HepG2 (cell line): ENCODE results near the gene MACROD2. TPM values are rescaled to one million over a fixed set of nuclear protein-coding genes. Genes with fewer than 3 reads are reported as not detected.

Experiments used
- AGO2 ChIP-seq: fragments of 200-400 bp; formaldehyde crosslinking; optimal IDR thresholded peaks from 2 replicates; pipeline ENCODE3; 2017; ENCODE audit warnings: mild to moderate bottlenecking, low read depth, low read length, moderate library complexity
- ASH2L ChIP-seq: fragments of 300-600, 200-600 bp; sonication (generic); IDR thresholded peaks from 2 replicates; pipeline ENCODE4 v1.7.0; 2017; ENCODE audit warnings: low read depth, mild to moderate bottlenecking, moderate library complexity, mixed read lengths, low read length; ENCODE audit not compliant: insufficient read length
- FOXA3 ChIP-seq: IDR thresholded peaks from 2 replicates; pipeline ENCODE4 v1.6.1; 2016; ENCODE audit warnings: missing genetic modification reagents, missing compliant biosample characterization
- HNRNPK ChIP-seq: fragments of 200-400 bp; formaldehyde crosslinking; IDR thresholded peaks from 2 replicates; pipeline ENCODE4 v1.6.1; 2018; ENCODE audit warnings: low read length, low read depth, moderate library complexity, mild to moderate bottlenecking; ENCODE audit not compliant: poor library complexity, severe bottlenecking
- KLF11 ChIP-seq: IDR thresholded peaks from 2 replicates; pipeline ENCODE4 v1.6.1; 2016; ENCODE audit warnings: missing compliant biosample characterization
- NFYB ChIP-seq: sonication (generic); formaldehyde crosslinking; IDR thresholded peaks from 2 replicates; pipeline ENCODE4 v1.4.0; 2020; ENCODE audit warnings: missing genetic modification reagents
- NRL ChIP-seq: sonication (generic); formaldehyde crosslinking; IDR thresholded peaks from 2 replicates; pipeline ENCODE4 v1.5.0; 2020; ENCODE audit warnings: missing genetic modification reagents, mild to moderate bottlenecking, moderate library complexity, borderline replicate concordance
- PCBP1 ChIP-seq: fragments of 200-400 bp; formaldehyde crosslinking; IDR thresholded peaks from 2 replicates; pipeline ENCODE4 v1.6.1; 2017; ENCODE audit warnings: mild to moderate bottlenecking, low read depth, low read length, borderline replicate concordance
- POLR2AphosphoS2 ChIP-seq: IDR thresholded peaks from 2 replicates; pipeline ENCODE4 v1.6.1; 2011; ENCODE audit warnings: low read depth, low read length, improper control_type of control experiment
- RFXANK ChIP-seq: IDR thresholded peaks from 2 replicates; pipeline ENCODE4 v1.6.1; 2016
- SIN3A ChIP-seq: IDR thresholded peaks from 2 replicates; pipeline ENCODE4 v1.6.1; 2011; ENCODE audit warnings: low read depth, mild to moderate bottlenecking, control low read depth, low read length, borderline replicate concordance
- ZMAT5 ChIP-seq: sonication (generic); formaldehyde crosslinking; IDR thresholded peaks from 2 replicates; pipeline ENCODE4 v1.5.0; 2020; ENCODE audit warnings: mild to moderate bottlenecking, low read depth, missing genetic modification reagents, borderline replicate concordance
- ZNF17 ChIP-seq: sonication (generic); formaldehyde crosslinking; IDR thresholded peaks from 2 replicates; pipeline ENCODE4 v1.5.0; 2020; ENCODE audit warnings: mild to moderate bottlenecking, missing genetic modification reagents
- ZNF251 ChIP-seq: sonication (generic); formaldehyde crosslinking; IDR thresholded peaks from 2 replicates; pipeline ENCODE4 v1.9.0; 2021; ENCODE audit warnings: mild to moderate bottlenecking, missing genetic modification reagents
- ZNF670 ChIP-seq: sonication (generic); formaldehyde crosslinking; IDR thresholded peaks from 2 replicates; pipeline ENCODE4 v1.8.0; 2022; ENCODE audit warnings: mild to moderate bottlenecking, missing genetic modification reagents, borderline replicate concordance
- polyA plus RNA-seq, 8 experiments: library from polyadenylated mRNA; depleted of rRNA in 3 of 8; stranded (reverse) in 7 of 8; unstranded in 1 of 8; fragments of >200 nt; fragmentation: Illumina TruSeq in 4 of 8; extraction: Trizol in 4 of 8; gene quantifications; 2 replicates each; pipeline versions ENCODE4 v1.2.1 to v1.2.3, GENCODE V29; 2011 to 2016; ENCODE audit warnings: low read depth in 4 of 8, missing spikeins in 1 of 8, mixed read lengths in 1 of 8; ENCODE audit not compliant: insufficient read depth in 1 of 8
- total RNA-seq, 5 experiments: library from RNA; depleted of rRNA; stranded (reverse); fragments of >200 nt; fragmentation: Illumina TruSeq; extraction: Trizol; gene quantifications; 2 replicates each; pipeline ENCODE4 v1.2.3, GENCODE V29; 2016; ENCODE audit warnings: low read depth in 1 of 5
- TF ChIP-seq, protein P1 (sequence below): sonication (generic); formaldehyde crosslinking; IDR thresholded peaks from 2 replicates; pipeline ENCODE4 v1.5.1; 2020; ENCODE audit warnings: mild to moderate bottlenecking, missing genetic modification reagents, borderline replicate concordance
- TF ChIP-seq, protein P2 (sequence below): IDR thresholded peaks from 2 replicates; pipeline ENCODE4 v1.6.1; 2016; ENCODE audit warnings: low read depth, missing genetic modification reagents, missing compliant biosample characterization

MACROD2 gene
- total and polyA plus RNA-seq, 2 of the 13 experiments (the other 11 are each of a cell fraction or from before 2014, with no cell fraction given): 0.13 to 0.51 TPM

GRCh38 chr20:14337400-14338171 lies 342.3 kb downstream of the MACROD2 start, which contains the start of gene FLRT3 (continued):
- TF ChIP-seq, protein P1, sequence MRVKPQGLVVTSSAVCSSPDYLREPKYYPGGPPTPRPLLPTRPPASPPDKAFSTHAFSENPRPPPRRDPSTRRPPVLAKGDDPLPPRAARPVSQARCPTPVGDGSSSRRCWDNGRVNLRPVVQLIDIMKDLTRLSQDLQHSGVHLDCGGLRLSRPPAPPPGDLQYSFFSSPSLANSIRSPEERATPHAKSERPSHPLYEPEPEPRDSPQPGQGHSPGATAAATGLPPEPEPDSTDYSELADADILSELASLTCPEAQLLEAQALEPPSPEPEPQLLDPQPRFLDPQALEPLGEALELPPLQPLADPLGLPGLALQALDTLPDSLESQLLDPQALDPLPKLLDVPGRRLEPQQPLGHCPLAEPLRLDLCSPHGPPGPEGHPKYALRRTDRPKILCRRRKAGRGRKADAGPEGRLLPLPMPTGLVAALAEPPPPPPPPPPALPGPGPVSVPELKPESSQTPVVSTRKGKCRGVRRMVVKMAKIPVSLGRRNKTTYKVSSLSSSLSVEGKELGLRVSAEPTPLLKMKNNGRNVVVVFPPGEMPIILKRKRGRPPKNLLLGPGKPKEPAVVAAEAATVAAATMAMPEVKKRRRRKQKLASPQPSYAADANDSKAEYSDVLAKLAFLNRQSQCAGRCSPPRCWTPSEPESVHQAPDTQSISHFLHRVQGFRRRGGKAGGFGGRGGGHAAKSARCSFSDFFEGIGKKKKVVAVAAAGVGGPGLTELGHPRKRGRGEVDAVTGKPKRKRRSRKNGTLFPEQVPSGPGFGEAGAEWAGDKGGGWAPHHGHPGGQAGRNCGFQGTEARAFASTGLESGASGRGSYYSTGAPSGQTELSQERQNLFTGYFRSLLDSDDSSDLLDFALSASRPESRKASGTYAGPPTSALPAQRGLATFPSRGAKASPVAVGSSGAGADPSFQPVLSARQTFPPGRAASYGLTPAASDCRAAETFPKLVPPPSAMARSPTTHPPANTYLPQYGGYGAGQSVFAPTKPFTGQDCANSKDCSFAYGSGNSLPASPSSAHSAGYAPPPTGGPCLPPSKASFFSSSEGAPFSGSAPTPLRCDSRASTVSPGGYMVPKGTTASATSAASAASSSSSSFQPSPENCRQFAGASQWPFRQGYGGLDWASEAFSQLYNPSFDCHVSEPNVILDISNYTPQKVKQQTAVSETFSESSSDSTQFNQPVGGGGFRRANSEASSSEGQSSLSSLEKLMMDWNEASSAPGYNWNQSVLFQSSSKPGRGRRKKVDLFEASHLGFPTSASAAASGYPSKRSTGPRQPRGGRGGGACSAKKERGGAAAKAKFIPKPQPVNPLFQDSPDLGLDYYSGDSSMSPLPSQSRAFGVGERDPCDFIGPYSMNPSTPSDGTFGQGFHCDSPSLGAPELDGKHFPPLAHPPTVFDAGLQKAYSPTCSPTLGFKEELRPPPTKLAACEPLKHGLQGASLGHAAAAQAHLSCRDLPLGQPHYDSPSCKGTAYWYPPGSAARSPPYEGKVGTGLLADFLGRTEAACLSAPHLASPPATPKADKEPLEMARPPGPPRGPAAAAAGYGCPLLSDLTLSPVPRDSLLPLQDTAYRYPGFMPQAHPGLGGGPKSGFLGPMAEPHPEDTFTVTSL (CRISPR knock-in tag): no peak
- TF ChIP-seq ZMAT5 (CRISPR knock-in tag) (no peak), RFXANK (CRISPR knock-in tag) (0 out of 2 replicates have a peak, but pooled peaks have one; percentile 47), AGO2 (no peak), SIN3A (no peak), KLF11 (CRISPR knock-in tag) (no peak), ZNF670 (no peak), POLR2AphosphoS2 (no peak), ZNF17 (CRISPR knock-in tag) (no peak), NRL (no peak), HNRNPK (no peak), NFYB (CRISPR knock-in tag) (peak; percentile 59), ASH2L (no peak), ZNF251 (CRISPR knock-in tag) (no peak), FOXA3 (CRISPR knock-in tag) (0 out of 2 replicates have a peak, but pooled peaks have one; percentile 44), PCBP1 (no peak)
- TF ChIP-seq, protein P2, sequence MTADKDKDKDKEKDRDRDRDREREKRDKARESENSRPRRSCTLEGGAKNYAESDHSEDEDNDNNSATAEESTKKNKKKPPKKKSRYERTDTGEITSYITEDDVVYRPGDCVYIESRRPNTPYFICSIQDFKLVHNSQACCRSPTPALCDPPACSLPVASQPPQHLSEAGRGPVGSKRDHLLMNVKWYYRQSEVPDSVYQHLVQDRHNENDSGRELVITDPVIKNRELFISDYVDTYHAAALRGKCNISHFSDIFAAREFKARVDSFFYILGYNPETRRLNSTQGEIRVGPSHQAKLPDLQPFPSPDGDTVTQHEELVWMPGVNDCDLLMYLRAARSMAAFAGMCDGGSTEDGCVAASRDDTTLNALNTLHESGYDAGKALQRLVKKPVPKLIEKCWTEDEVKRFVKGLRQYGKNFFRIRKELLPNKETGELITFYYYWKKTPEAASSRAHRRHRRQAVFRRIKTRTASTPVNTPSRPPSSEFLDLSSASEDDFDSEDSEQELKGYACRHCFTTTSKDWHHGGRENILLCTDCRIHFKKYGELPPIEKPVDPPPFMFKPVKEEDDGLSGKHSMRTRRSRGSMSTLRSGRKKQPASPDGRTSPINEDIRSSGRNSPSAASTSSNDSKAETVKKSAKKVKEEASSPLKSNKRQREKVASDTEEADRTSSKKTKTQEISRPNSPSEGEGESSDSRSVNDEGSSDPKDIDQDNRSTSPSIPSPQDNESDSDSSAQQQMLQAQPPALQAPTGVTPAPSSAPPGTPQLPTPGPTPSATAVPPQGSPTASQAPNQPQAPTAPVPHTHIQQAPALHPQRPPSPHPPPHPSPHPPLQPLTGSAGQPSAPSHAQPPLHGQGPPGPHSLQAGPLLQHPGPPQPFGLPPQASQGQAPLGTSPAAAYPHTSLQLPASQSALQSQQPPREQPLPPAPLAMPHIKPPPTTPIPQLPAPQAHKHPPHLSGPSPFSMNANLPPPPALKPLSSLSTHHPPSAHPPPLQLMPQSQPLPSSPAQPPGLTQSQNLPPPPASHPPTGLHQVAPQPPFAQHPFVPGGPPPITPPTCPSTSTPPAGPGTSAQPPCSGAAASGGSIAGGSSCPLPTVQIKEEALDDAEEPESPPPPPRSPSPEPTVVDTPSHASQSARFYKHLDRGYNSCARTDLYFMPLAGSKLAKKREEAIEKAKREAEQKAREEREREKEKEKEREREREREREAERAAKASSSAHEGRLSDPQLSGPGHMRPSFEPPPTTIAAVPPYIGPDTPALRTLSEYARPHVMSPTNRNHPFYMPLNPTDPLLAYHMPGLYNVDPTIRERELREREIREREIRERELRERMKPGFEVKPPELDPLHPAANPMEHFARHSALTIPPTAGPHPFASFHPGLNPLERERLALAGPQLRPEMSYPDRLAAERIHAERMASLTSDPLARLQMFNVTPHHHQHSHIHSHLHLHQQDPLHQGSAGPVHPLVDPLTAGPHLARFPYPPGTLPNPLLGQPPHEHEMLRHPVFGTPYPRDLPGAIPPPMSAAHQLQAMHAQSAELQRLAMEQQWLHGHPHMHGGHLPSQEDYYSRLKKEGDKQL: no peak
